HG03025 (cell line): ENCODE data around the gene ARL15.
"Not testable (repeated sequence)": the region's sequence is repeated elsewhere in the genome, so short reads cannot be mapped to it uniquely, and the experiment has no call there.

Experiments used
- ATAC-seq: cut with Tn5 transposase; IDR thresholded peaks from one replicate; pipeline ENCODE4 v1.9.1; 2021; ENCODE audit warnings: mild to moderate bottlenecking, moderate library complexity; ENCODE audit not compliant: unreplicated experiment, low FRiP score

The ARL15 gene

DNA sequence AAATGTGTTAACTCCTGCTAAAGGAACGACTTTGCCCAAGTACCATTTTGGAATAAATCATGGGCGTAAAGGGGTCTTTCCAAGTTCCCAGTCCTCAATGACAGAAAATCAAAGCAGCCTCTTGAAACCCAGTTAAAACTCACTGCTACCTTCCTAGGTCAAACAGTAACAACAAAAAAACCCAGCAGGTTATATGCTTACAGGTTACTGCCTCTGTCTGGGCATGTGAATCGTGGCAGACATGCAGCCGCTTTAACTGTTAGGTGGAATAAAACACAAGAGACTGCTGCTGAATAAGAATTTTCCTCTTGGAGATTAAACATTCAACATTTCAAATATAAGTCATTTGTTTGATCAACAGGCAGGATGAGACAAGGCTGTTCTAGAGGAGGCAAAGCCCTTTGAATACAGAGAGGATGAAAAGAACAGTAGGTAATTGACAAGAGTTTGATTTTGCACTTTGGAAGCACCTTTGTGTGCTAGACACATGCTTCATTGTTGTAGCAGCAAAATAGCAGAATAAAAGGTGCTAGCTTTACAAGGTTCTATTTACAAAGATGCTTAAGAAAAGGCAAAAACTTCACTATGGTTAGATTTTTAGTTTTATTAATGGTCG lies 430.6 kb downstream of the ARL15 start:
- no peak for ATAC-seq

DNA sequence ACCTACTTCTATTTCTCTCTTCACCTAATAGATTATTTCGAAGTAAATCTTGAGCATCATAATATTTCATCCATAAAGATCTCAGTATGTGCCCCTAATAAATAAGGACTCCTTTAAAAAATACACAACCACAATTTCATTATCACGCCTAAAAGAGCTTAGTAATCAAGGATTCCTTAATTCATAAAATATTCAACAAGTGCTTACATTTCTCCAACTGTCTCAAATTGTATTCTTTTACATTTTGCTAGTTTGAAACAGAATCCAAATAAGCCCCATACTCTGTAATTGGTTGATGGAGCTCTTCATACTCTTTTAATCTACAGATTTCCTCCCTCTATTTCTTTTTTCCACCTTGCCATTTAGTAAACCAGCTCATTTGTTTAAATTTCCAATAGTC lies 432.4 kb downstream of the ARL15 start:
- no peak for ATAC-seq

DNA sequence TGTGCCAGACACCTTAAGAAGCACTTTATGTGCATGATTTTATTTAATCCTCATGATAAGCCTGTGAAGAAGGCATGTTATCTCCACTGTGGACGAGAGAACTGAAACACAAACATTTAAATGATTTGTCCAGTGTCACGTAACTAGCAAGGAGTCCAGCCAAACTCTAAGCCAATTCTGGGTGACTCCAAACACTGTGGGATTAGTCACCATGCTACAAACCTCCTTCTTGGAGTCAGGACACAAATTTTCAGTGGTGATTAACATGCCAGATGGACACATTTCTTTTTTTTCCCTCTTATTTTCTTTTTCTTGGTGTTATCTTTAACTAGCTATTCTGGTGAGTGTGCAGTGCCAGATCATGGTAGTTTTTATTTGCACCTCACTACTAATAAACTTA lies 433.1 kb downstream of the ARL15 start:
- ATAC-seq, result no peak

DNA sequence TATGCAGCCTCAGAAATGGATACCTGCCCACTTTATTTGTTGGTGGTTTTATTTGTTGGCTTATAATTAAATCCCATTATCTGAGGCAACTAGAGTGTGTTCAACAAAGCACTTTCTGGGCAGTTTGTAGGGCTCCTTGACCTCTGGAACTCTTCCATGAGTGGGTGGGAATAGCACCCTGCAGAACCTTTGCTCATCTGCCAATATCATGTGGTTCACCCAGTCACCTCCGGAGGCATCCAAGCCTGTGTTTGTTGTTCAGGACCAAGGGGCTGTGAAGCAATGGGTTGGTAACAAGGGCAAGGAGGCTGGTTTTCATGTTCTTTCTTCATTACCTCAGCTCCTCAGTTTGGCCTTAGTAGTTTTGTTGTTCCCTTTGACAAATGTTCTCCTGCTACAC lies 436.0 kb downstream of the ARL15 start:
- ATAC-seq, result no peak

DNA sequence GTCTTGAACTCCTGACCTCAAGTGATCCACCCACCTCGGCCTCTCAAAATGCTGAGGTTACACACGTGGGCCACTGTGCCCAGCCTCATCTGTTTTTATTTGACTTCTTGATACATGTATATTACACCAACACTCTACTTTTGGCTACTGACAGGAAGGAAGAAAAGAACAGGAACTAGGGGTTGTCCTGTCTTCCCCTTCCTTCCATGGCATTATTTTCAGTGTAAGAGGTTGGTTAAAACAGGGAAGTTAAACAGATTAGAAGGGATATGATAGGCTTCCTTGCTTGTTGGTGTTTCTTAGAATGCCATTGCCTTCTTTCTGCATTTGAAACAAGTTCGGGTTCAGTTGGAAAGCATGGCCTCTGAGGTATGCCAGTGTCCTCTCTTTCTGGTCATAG lies 437.1 kb downstream of the ARL15 start:
- ATAC-seq, result no peak

DNA sequence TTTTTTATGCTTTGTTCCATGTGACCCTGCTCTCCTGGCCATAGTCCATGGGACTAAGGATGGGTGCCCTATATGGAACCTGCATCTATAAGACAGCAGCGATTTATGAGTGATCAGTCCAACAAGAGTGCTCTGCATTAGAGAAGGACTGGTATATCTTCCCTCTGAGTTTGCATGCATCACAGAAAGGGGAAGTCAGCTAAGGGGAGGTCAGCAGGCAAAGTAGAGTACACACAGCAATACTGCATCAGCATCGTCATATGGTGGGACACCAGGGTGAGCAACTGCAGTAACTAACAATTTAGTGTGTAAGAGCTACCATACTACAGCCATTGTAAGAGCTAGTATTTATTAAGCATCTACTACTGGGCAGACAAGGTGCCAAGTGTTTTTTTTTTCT lies 438.6 kb downstream of the ARL15 start:
- ATAC-seq, result no peak

DNA sequence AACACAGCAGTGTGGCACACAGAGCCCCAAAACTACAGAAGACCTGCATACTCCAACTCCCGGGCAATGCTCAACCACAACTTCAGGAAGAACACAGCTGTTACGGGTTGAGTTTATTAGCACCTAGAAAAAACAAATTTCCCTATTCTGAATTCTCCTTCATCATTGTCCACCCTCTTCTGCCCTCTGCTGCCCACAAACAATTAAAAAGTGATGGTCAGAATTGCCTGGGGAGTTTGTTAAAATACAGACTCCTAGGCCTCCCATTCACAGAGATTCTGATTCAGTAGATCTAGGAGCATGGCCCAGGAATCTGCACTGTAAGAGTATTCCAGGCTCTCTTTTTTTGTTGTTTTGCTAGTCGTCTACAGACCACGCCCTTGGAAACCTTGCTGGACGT lies 439.3 kb downstream of the ARL15 start:
- no peak for ATAC-seq

DNA sequence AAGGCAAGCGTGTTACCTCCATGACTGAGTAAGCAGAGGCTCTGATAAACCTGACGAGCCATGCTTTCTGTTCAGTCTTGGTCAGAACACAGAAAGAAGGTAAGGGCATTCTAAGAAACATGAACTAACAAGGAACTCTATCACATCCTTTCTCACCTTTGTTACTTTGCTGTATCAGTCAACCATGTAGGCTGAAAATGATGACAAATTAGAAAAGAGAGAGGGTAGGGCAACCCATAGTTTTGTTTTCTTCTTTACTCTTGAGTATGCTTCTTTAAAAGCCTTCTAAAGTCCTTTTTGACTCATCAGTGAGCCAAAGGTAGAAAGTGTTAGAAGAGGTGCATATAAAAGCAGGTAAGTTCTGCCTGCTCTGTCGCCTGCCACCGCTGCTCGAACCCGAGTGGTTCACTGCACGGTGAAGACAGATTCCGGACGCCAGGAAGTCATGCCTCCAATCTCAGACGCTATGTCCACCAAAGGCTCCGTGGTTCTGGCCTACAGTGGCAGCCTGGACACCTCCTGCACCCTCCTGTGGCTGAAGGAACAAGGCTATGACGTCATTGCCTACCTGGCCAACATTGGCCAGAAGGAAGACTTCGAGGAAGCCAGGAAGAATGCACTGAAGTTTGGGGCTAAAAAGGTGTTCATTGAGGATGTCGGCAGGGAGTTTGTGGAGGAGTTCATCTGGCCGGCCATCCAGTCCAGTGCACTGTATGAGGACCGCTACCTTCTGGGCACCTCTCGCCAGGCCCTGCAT lies 451.5 kb downstream of the ARL15 start:
- no peak for ATAC-seq

DNA sequence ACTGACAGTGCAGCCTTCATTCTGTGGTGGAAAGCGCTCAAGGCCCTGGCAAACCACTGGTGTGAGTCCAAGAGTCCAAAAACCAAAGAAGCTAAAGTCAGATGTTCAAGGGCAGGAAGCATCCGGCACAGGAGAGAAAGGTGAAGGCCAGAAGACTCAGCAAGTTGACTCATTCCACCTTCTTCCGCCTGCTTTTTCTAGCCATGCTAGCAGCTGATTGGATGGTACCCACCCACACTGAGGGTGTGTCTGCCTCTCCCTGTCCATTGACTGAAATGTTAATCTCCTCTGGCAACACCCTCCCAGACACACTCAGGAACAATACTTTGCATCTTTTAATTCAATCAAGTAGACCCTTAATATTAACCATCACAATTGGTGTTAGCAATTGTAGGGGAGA lies 453.9 kb downstream of the ARL15 start:
- ATAC-seq, result no peak

DNA sequence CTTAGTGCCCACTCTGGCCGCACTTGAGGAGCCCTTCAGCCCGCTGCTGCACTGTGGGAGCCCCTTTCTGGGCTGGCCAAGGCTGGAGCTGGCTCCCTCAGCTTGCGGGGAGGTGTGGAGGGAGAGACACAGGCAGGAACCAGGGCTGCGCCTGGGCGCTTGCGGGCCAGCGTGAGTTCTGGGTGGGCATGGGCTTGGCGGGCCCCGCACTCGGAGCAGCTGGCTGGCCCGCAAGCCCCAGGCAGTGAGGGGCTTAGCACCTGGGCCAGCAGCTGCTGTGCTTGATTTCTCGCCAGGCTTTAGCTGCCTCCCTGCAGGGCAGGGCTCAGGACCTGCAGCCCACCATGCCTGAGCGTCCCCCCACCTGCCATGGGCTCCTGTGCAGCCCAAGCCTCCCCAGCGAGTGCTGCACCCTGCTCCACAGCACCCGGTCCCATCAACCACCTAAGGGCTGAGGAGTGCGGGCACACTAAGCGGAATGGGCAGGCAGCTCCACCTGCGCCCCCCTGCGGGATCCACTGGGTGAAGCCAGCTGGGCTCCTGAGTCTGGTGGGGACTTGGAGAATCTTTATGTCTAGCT lies 473.4 kb downstream of the ARL15 start:
- ATAC-seq, result not testable (repeated sequence)

DNA sequence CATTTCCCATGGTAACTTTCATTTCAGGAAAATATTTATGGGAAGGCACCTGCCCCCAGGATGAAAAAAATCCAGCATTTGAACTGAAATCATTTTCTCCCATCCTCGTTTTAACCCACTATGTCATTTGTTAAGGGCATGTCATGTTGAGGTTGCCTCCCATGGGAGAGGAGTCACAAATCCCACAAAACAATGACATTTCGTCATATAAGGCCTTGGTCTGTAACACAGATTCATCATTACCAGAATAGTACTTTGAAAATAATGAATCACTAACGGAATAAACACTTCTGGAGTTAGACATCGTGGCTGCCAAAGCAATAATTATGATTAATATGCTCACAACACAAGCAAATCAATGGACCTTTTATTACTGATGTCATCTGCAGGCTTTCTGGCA lies 475.9 kb downstream of the ARL15 start:
- ATAC-seq, result no peak
